NOMO-1 (cell line): ENCODE data around the gene IPO11.

Experiments
- DNase-seq, 2 experiments: peaks; one replicate each; lab custom pipeline; 2025; ENCODE audit not compliant: unreplicated experiment in 2 of 2; lab: John Stamatoyannopoulos, UW

Gene IPO11

GRCh38 chr5:62412549-62413329 is at the start of gene IPO11:
TSS of gene IPO11 (plus strand) at chr5:62412763. CDS start at chr5:62437280, 24,517 bp downstream.
- DNase-seq = peak; percentile 97 to 98

GRCh38 chr5:62369039-62369438 is 43.5 kb upstream of the IPO11 start:
- no peak for DNase-seq

GRCh38 chr5:62371409-62371808 is 41.2 kb upstream of the IPO11 start:
- no peak for DNase-seq

- no peak for DNase-seq
Observed at GRCh38 chr5:62372600-62372999, 40.0 kb upstream of the IPO11 start.

- no peak for DNase-seq
Observed at GRCh38 chr5:62373382-62373781, 39.2 kb upstream of the IPO11 start.

- no peak for DNase-seq
Observed at GRCh38 chr5:62374090-62374489, 38.5 kb upstream of the IPO11 start.

GRCh38 chr5:62375627-62376026 is 36.9 kb upstream of the IPO11 start:
- DNase-seq = no peak

- DNase-seq = no peak
Observed at GRCh38 chr5:62376064-62376463, 36.5 kb upstream of the IPO11 start.

GRCh38 chr5:62385131-62385530 is 27.4 kb upstream of the IPO11 start:
- no peak for DNase-seq

- no peak for DNase-seq
Observed at GRCh38 chr5:62385816-62386400, 26.7 kb upstream of the IPO11 start.

- no peak for DNase-seq
Observed at GRCh38 chr5:62386824-62387223, 25.7 kb upstream of the IPO11 start.

- no peak for DNase-seq
Observed at GRCh38 chr5:62395210-62395950, 17.2 kb upstream of the IPO11 start.

- DNase-seq = peak; percentile 96 to 97
Observed at GRCh38 chr5:62403411-62404250, 8.9 kb upstream of the IPO11 start, which contains the start of gene DIMT1. TSS of gene DIMT1 (minus strand) at chr5:62403905. CDS start at chr5:62403772, 133 bp downstream.

GRCh38 chr5:62413711-62414110 is 1.1 kb downstream of the IPO11 start:
- no peak for DNase-seq

- DNase-seq = no peak
Observed at GRCh38 chr5:62418462-62419076, 6.0 kb downstream of the IPO11 start.

- DNase-seq = no peak
Observed at GRCh38 chr5:62419609-62420008, 7.0 kb downstream of the IPO11 start.

GRCh38 chr5:62421414-62421813 is 8.9 kb downstream of the IPO11 start:
- DNase-seq = no peak

- DNase-seq = no peak
Observed at GRCh38 chr5:62424763-62425162, 12.2 kb downstream of the IPO11 start.

- DNase-seq = peak; percentile 42 to 52
Observed at GRCh38 chr5:62431735-62432620, 19.4 kb downstream of the IPO11 start.
